HG03571 (cell line): Measurements from ENCODE around the gene EFCAB8.
"Not testable (repeated sequence)": the region's sequence is repeated elsewhere in the genome, so short reads cannot be mapped to it uniquely, and the experiment has no call there.

Source experiments
- ATAC-seq: cut with Tn5 transposase; IDR thresholded peaks from one replicate; pipeline ENCODE4 v1.9.1; 2021; ENCODE audit not compliant: unreplicated experiment

EFCAB8 gene

DNA sequence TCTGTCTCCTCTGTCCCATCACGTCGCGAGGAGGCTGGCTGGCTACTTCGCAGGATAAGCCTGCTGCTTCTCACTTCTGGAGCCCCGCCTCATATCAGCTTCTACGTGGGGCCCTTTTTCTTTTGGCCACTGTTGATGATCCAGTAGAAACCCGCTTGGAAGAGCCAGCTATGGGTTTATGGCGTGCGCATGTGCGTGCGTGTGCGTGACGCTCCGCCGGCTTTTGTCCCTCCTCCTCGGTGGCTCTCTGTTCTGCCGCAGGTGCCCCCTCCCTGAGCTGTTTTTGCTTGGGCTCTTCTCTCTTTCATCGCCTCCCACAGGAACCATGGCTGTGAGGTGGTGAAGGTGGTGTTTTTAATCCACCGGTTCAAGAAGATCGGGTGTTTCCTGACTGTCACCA is 26.5 kb downstream of the EFCAB8 start:
- ATAC-seq = no peak

DNA sequence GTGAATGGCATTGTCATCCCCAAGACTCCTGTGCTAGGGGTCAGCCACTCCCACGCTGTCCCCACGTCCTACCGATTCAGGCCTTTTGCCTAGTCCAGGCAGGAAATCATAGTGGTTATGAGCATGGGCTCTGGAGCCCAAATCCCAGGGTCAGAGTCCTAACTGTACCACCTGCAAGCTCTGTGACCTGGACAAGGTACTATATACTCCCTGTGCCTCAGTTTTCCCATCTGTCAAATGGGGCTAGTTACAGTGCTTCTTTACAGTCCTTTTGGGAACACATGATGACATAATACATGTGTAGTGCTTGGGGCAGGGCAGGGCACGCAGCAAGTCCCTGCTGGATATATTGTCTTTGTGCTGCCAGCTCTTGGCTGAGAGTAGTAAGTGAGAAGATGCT is 27.2 kb downstream of the EFCAB8 start:
- ATAC-seq = no peak

DNA sequence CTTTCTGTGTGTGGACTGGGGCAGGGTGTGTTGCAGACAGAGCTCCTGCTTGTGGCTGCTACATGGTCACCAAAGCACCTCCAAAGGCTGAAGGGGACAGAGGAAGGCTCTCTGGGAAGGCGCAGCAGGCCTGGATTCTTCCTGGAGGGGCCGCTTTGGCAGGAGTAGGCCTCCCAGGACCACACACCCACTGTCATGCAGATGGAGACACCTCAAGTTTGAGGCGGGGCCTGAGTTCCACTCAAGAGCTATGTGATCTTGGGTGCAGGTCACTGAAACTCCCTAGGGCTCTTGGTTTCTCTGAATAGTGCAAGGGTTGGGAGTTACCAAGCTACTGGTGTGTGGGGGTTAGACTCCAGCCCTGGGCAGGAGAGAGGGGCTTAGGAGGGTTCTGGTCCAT is 27.9 kb downstream of the EFCAB8 start:
- ATAC-seq = no peak

DNA sequence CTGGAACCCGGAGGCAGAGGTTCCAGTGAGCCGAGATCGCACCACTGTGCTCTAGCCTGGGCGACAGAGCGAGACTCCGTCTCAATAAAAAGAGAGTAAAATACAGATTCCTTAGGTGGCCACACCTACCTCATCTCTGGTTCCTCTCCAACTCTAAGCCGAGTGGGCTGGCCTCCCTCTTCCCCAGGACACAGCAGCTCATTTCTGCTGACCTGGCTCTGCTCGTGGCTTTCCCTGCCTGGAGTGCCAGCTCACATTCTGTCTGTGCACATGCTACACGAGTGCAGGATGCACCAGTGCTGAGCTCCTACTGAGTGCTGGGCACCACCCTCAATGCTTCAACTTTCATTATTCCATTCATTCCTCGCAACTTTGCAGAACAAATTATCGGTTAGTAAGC is 28.8 kb downstream of the EFCAB8 start:
- ATAC-seq = no peak

DNA sequence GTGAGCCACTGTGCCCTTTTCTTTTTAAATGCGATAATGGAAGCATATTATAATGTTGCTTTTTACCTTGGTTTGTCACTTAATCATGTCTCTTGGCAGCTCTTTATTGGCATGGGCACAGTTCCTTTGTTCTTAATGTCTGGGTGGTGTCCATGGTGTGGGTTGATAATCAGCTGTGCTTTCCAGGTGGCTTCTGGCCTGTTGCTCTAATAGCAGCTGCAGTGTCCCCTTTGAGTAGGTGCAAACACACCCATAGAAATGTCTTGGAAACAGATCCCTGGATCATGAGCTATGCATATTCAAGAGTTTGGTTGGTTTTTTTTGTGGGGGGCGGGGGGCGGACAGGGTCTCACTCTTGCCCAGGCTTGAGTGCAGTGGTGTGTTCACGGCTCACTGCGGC is 29.9 kb downstream of the EFCAB8 start:
- no peak for ATAC-seq

DNA sequence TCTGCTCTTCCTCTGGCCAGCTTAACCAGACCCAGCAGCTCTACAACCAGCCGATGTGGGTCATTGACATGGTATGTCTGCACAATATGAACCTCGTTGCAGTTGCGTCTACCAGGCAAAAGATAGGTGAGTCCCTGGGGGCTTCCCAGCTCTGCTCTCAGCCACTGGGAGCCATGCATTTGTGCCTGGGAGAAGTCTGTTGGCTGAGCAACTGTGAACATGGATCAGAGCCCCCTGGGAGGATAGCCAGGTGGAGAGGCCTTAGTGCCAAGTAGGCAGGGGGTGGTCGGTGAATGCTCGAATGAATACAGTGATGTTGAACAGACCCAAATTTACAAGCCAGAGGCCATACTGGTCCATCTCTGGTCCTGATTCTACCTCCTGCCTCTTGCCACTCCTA is 30.6 kb downstream of the EFCAB8 start:
- ATAC-seq = no peak

DNA sequence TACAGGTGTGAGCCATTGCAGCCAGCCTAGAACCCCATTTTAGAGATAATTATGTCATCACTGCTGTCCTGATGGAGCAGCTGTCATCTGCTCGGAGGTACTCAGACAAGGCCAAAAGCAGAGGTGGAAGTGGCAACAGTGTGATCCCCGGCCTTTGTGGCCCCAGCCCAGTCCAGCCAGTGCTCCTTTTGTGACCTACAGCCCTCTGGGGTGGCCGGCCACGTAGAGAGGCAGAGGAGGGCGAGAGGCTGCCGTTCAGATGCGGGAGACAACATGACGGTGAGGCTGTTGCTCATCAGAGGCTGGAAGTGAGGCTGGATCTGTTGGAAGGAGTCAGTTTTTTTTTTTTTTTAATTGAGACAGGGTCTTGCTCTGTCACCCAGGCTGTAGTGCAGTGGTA is 32.8 kb downstream of the EFCAB8 start:
- no peak for ATAC-seq

DNA sequence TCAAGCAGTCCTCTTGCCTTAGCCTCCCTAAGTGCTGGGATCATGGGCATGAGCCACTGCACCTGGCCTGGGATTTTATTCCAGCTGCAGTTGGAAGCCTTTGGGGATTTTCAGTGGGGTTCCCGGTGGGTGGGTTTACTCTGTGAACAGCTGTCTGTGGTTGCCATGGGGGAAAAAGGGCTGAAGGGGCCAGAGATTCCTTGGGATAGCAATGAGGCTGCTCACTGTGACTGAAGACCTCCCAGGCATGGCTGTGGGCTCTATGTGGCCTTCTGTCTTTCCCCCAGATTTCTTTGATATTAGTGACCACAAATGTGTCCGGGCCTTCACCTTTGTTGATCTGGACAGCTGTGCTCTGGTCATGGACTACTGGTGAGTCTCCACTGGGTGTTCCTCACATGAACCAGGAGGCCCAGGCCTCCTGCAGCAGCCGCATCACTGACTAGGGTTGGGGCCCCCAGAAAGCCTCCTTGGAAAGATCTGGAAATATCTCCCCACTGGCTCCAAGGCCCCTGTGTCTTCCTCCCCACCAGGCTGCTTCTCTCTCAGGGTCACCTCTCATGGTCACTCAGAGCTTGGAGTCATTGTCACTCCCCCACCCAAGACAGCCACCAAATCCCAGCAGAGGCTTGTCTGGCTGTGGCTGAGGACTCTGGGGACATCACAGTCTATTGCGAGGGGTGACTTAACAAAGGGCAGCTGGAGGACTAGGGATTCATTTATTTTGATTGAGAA is 33.4 kb downstream of the EFCAB8 start:
- no peak for ATAC-seq

DNA sequence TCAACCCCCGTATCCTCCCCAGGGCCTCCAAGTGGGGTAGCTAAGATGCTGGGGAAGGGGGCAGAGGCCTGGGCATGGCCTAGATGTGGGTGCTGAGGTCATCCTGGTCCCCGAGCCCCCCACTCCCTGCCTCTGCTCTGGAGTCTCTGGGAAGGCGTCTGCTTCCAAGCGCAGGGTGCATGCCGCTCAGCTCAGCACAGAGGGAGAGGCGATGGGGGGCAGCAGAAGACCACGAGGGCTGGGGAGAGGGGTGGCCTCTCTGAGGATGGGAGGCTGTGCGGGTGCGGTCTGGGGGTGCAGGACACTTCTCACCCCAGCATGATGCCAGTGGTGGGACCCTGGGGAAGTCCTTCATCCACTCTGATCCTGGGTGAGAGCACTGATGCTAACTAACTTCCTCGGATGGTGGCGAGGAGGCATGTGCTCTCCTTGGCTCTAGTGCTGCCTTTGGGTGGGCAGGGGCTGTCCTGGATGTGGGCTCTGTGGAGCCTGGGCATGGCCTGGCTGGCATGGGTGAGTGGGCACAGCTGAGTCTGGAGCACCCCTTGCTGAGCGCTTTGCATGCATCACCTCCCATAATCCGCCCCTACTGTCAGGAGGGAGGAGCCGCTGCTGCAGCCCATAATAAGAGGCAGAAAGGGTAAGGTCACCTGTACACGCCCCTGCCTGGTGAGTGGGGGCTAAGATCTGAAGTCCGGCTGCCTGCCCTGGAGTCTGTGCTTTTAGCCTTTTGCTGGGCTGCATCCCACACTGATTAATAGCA is 34.7 kb downstream of the EFCAB8 start:
- ATAC-seq = no peak

DNA sequence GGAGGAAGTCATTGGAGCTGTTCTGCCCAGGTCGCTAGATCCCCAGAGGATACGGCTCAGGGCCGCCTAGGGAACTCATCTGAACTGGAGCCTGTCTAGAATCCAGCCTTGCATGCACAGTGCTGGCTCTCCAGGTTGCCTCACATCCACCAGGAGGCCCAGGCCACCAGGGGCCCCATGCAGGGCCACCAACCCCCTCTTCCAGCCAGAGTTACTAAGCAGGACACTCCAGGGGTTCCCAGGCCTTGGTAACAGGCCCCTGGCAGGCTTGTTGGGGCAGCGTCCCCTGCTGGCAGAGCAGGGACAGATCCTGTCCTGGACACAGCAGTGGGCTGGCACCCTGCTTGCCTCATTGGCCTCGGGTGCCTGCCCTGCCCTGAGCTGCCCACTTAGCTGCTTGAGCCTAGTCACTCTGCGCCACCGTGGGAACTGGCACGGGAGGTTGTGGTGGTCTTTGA is 35.3 kb downstream of the EFCAB8 start:
- ATAC-seq = no peak

DNA sequence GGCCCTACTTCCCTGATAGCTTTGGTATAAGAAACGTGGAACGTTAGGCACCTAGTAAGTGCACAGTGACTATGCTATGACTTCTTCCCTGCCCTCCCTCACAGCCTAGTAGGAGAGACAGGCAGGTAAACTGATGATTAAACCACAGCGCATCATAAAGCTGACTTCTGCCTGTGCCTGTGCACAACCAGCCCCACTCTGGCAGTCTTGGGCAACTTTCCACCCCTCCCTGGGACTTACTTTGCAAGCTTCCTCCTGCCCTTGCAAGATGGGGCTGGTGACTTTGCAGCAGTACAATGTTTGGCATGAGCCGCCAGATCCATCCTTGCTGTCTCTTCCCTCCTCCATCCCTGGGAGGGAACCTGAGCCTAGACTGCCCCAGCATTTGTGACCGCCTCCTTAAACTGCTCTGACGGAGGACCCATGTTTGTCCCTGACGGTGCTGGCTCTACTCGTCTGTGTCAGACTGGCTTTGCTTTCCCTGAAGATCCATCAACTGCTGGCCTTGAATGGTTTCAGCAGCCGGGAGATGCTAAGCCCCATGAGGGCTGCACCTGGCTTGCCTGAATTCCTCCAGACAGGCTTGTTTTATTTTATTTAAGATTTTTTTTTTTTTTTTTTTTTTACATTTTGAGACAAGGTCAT is 36.1 kb downstream of the EFCAB8 start:
- no peak for ATAC-seq

DNA sequence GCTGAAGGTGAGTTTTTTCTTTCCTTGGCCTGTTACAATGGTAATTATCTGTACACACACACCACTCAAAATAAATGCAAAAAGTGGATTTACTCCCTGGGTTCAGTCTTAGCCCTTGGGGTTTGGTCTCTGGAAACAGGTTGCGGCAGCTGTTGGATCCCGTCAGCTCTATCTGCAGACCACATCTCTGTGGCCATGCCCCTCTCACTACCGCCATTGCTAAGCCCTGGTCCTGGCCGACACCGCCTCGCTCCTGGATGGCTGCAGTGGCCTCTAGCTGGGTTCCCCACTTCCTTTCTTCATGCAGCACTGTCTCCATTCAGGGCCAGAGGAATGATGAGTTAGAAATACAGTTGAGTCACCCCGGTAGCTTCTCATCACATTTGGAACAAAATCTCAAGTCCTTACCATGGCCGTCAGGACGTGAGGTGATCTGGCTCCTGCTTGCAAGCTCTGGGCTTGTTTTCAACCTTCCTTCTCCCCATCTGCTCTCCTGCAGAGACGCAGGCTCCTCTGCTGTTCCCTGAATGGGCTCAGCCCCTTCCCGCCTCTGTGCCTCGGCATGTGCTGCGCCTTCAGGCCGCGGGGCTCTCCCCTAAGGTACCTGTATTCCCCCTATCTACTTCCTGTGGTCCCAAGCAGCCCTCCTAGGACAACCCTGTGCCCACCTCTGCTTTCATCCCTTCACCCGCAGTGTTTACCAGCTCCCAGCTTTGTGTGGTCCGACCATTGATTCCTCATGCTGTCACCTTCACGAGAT is 38.0 kb downstream of the EFCAB8 start:
- ATAC-seq = no peak

DNA sequence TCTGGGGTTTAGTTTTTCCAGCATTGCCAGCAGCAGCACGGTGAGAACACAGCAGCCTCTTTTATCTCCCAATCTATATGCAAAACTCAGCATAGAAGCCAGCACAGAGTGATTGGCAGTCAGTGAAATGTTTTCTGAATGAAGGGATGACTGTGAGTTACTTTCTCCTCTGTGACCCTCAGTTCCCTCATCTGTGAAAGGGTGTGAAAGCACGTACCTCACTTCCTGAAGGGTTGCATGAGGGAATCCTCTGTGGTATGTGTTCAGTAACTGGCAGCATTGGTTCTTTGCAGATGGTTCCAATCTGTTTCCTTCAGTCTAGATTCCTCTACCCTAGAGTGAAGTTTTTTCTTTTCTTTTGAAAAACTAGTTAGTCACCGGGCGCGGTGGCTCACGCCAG is 40.0 kb downstream of the EFCAB8 start:
- no peak for ATAC-seq

DNA sequence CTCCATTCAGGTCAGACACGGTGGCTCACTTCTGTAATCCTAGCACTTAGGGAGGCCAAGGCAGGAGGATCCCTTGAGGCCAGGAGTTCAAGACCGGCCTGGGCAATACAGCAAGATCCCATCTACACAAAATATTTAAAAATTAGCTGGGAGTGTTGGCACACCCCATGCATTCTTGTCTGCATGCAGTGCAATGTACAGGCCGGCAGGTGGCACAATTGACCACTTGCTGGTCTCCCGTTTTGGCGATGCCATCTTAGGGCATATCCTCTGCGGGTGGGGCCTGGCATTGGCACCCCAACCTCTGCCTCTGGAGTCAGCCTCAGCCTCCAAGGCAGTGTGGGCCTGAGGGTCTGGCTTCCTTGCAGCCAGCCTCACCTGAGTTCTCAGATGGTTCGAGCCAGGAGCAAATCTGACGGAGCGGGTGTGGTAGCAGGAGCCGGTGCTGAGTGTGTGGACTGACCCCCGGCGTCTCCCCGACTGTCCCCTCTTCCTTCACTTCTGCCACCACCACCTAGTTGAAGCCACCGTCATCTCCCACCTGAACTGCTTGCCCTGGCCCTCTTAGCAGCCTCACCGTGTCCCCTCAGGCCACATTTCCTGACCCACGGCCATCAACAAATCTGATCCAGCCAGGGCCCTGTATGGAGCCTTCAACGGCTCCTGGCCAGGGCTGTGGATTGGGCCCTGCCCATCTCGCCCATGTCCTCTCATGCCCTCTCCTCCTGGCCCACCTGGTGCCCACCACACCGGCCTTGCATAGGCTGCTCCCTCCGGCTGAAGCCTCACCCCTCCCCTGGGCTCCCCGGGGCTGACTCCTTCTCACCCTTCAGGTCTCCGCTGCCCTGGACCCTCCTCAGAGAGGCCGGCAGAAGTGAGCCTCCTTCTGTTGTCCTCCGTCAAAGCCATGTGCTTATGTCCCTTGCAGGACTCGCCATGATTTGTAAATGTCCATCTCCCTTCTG is 44.0 kb downstream of the EFCAB8 start:
- ATAC-seq = no peak

DNA sequence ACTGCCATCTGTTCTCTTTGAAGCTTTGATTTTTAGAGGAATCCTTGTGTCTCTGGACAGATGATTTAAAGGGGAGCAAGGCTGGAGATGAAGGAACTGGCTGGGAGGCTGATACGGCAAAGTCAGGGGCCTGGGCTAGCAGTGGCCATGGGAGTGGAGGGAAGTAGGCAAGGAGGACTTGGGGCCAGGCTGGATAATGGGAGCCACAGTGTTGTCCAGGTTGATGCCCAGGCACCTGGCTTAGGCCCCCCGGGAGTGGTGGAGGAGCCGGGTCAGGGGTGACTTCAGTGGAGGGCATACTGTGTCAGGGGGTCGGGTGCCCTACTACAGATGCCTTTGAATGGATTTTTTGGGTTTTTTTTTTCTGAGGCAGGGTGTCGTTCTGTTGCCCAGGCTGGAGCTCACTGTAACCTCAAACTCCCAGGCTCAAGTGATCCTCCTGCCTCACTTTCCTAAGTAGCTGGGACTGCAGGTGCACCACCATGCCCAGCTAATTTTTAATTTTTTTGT is 45.0 kb downstream of the EFCAB8 start:
- ATAC-seq = no peak

DNA sequence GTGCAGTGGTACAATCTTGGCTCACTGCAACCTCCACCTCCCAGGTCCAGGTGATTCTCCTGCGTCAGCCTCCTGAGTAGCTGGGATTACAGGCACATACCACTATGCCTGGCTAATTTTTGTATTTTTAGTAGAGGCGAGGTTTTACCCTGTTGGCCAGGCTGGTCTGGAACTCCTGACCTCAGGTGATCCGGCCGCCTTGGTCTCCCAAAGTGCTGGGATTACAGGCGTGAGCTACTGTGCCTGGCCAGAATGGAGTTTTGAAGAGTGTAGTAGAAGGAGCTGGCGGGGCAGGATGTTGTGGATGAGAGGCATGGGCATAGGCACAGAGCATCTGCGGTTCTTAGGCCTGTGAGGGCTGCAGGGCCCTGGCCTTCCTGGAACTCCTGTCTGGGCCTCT is 46.0 kb downstream of the EFCAB8 start:
- ATAC-seq = not testable (repeated sequence)

DNA sequence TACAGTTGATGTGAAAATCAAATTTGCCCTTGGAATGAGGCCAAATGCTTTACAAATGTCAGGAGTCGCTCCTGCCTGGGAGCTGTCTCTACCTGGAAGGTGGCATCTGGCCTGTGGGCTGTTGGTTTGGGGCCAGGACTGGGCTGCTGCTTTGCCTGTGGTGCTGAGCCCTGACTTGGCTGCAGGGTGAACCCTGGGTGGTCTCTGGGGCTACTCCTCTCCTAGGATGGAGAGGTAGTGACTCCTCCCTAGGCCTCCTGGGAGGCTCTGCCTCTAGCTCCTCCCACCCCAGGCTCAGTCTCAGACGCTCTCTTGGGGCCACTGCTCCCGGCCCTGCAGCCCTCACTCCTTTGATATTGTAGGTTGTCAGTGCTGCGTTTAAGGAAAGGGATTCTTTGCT is 47.5 kb downstream of the EFCAB8 start:
- ATAC-seq = no peak

DNA sequence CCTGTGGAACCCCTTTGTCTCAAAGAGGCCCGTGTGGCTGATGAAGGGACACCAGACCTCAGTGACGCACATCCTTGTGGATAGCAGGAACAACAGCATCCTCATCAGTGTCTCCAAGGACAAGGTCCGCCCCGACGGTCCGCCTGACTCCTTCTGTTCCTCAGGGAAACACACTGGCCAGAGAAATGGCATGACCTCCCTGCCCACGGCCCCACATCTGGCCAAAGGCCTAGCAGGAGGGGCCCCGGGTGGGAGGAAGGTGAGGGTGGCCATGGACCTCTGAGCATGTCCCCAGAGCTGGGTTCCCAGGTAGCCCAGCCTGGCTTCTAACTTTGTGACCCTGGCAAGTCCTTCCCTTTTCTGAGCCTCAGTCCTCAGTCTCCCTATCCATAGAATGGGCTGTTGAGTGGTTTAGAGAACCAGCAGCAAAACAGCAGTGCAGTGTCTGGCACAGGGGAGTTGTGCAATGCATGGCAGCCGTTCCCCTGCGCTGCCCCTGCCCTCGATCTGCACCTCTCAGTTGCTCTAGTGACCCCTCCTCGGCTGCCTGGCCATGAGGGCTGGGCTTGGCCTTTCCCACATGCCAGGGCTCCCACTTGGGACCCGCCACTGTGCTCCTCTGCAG is 48.3 kb downstream of the EFCAB8 start:
- no peak for ATAC-seq

DNA sequence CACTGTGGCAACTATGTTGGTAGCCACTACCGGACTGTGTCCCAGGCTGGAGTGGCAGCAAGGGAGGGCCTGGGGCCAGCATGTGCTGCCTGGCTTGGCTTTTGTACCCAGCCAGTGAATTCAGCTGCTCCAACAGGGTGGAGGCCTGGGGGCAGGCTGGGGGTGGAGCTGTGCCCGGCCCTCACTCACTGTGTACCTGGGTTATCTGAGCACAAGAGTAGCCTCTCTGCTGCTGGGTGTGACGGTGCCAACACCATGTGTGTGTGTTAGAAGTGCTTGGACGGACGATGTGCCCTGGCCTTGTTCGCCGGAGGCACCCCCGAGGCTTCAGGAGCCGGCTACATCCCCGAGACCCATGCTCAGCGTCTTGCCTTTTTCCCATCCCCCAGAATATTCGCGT is 49.2 kb downstream of the EFCAB8 start:
- ATAC-seq = no peak
